ENCODE data around the gene SH3BP1.

DNA sequence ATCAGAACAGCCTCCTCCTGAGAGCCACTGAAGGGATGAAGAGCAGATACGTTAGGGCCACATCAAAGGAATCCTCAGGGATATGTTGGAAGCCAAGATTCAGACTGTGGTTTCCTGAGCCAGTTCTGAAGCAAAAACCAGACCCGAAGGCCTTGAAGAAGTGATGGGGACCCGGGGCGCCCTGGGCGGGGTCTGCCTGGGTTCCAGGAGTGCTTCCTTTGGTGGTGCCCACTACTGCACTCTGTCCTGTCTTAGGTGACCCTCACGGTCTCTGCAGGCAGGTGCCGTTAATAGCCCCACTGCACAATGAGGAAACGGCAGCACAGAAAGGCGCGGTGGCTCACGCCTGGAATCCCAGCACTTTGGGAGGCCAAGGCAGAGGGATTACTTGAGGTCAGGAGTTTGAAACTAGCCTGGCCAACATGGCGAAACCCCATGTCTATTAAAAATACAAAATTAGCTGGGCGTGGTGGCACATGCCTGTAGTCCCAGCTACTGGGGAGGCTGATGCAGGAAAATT is 12.9 kb upstream of the SH3BP1 start:
- TF ChIP-seq, protein P1, sequence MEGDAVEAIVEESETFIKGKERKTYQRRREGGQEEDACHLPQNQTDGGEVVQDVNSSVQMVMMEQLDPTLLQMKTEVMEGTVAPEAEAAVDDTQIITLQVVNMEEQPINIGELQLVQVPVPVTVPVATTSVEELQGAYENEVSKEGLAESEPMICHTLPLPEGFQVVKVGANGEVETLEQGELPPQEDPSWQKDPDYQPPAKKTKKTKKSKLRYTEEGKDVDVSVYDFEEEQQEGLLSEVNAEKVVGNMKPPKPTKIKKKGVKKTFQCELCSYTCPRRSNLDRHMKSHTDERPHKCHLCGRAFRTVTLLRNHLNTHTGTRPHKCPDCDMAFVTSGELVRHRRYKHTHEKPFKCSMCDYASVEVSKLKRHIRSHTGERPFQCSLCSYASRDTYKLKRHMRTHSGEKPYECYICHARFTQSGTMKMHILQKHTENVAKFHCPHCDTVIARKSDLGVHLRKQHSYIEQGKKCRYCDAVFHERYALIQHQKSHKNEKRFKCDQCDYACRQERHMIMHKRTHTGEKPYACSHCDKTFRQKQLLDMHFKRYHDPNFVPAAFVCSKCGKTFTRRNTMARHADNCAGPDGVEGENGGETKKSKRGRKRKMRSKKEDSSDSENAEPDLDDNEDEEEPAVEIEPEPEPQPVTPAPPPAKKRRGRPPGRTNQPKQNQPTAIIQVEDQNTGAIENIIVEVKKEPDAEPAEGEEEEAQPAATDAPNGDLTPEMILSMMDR (IDR thresholded peaks at IDR 0.05): no peak
- TF ChIP-seq EP300 (IDR thresholded peaks at IDR 0.05): no peak
- no peak for TF ChIP-seq POLR2A (IDR thresholded peaks at IDR 0.05)
- TF ChIP-seq POLR2AphosphoS5 (IDR thresholded peaks at IDR 0.05): no peak

Measured in stomach (tissue), 4 donors.